Esophagus squamous epithelium (tissue), 5 donors: ENCODE data around the gene NCAM1. TPM values are rescaled to one million over a fixed set of nuclear protein-coding genes. Genes with fewer than 3 reads are reported as not detected.

ENCODE experiments used
- DNase-seq: peaks from one replicate; lab custom pipeline; 2025; lab: John Stamatoyannopoulos, UW
- H3K27ac ChIP-seq, 4 donors: fragments of 200-600 bp; sonication (generic); one replicate each; pipeline ENCODE4 v1.5.1; 2016 to 2019; ENCODE audit warnings: mild to moderate bottlenecking in 1 of 4
- H3K27me3 ChIP-seq, 4 donors: fragments of 200-600 bp; sonication (generic); 1 replicate in 3 of 4; 2 replicates in 1 of 4; pipeline versions ENCODE4 v1.5.1 to v1.6.0; 2017 to 2021; ENCODE audit warnings: antibody characterized with exemption in 1 of 4
- H3K36me3 ChIP-seq, 3 donors: fragments of 200-600 bp; sonication (generic); one replicate each; pipeline ENCODE4 v1.5.1; 2016 to 2019
- H3K4me1 ChIP-seq, 3 donors: fragments of 200-600 bp; sonication (generic); one replicate each; pipeline ENCODE4 v1.5.1; 2017 to 2019
- H3K4me3 ChIP-seq, 4 donors: fragments of 200-600 bp; sonication (generic); 1 replicate in 3 of 4; 2 replicates in 1 of 4; pipeline ENCODE4 v1.5.1; 2016 to 2019; ENCODE audit warnings: mild to moderate bottlenecking in 2 of 4, moderate library complexity in 1 of 4
- H3K9me3 ChIP-seq, 3 donors: fragments of 200-600 bp; sonication (generic); one replicate each; pipeline ENCODE4 v1.5.1; 2016 to 2019
- CTCF ChIP-seq, 6 experiments: fragments of 450-650 bp in 4 of 6; fragments of 200-600 bp in 2 of 6; sonication (generic) in 2 of 6; IDR thresholded peaks; one replicate each; pipeline ENCODE4 v1.5.1; 2016 to 2019; ENCODE audit warnings: antibody characterized with exemption in 6 of 6, mild to moderate bottlenecking in 4 of 6, moderate library complexity in 4 of 6
- POLR2A ChIP-seq, 4 donors: fragments of 450-650 bp; IDR thresholded peaks; one replicate each; pipeline ENCODE4 v1.6.1; 2017; ENCODE audit warnings: antibody characterized with exemption in 4 of 4, mild to moderate bottlenecking in 4 of 4, moderate library complexity in 3 of 4
- WGBS, 2 donors: methylation state at CpG; one replicate each; pipeline ENCODE4 v1.1.5; 2018; 5-methylcytosine and 5-hydroxymethylcytosine counted together
- intact Hi-C: fragments of 100-400 bp; cut with DNase I; formaldehyde crosslinking; loops from one replicate; pipeline ENCODE4 v1.15.0; 2022
- total RNA-seq, 4 donors: library from RNA; depleted of rRNA; stranded (reverse); fragments of >200 nt; gene quantifications; one replicate each; pipeline ENCODE4 v1.1.0, GENCODE V29; 2016
- donor health status: DM: yes; HTN: yes; CAD: no.

NCAM1 gene
- total RNA-seq, 4 donors from 2014 or later, result 1.6 to 16.4 (median 2.6) TPM

GRCh38 chr11:113168354-113169342, 207.4 kb downstream of the NCAM1 start:
- no peak for TF ChIP-seq POLR2A (IDR thresholded peaks at IDR 0.05)
- TF ChIP-seq CTCF (IDR thresholded peaks at IDR 0.05), result no peak
- H3K27ac ChIP-seq, result no peak overlapping the region
- H3K27me3 ChIP-seq, result no peaks in the 10 kb centered on the region
- intact Hi-C loops, result no loop called here
- DNase-seq, result no peak
- H3K9me3 ChIP-seq, result no peaks in the 10 kb centered on the region
- no peaks in the 10 kb centered on the region for H3K4me1 ChIP-seq
- H3K4me3 ChIP-seq, result no peak overlapping the region
- 65 to 68% methylated on average over 13 of the region's 13 CpGs for WGBS, 2 donors
- H3K36me3 ChIP-seq, result no peaks in the 10 kb centered on the region

GRCh38 chr11:113172382-113172951, 211.2 kb downstream of the NCAM1 start:
- DNase-seq, result no peak
- no peaks in the 10 kb centered on the region for H3K27me3 ChIP-seq
- no peak overlapping the region for H3K4me3 ChIP-seq
- peaks cover 0 to 8% (median 0%) of the 10 kb centered on the region in 3 donors for H3K4me1 ChIP-seq
- no peaks in the 10 kb centered on the region for H3K36me3 ChIP-seq
- no peaks in the 10 kb centered on the region for H3K9me3 ChIP-seq
- 71 to 83% methylated on average over 6 of the region's 6 CpGs for WGBS, 2 donors
- TF ChIP-seq CTCF (IDR thresholded peaks at IDR 0.05), result no peak
- TF ChIP-seq POLR2A (IDR thresholded peaks at IDR 0.05), result no peak
- intact Hi-C loops, result no loop called here
- H3K27ac ChIP-seq, result no peak overlapping the region

GRCh38 chr11:113173126-113173525, 211.9 kb downstream of the NCAM1 start:
- H3K9me3 ChIP-seq, result no peaks in the 10 kb centered on the region
- WGBS, 2 donors, result 66 to 90% methylated on average over 4 of the region's 4 CpGs
- intact Hi-C loops, result no loop called here
- DNase-seq, result no peak
- H3K4me1 ChIP-seq, result peaks cover 0 to 8% (median 0%) of the 10 kb centered on the region in 3 donors
- no peak overlapping the region for H3K4me3 ChIP-seq
- no peak overlapping the region for H3K27ac ChIP-seq
- H3K27me3 ChIP-seq, result no peaks in the 10 kb centered on the region
- TF ChIP-seq POLR2A (IDR thresholded peaks at IDR 0.05), result no peak
- TF ChIP-seq CTCF (IDR thresholded peaks at IDR 0.05), result no peak
- no peaks in the 10 kb centered on the region for H3K36me3 ChIP-seq

- Histone ChIP-seq H3K4me1 (peaks cover 0 to 8% (median 0%) of the 10 kb centered on the region in 3 donors), H3K36me3 (no peaks in the 10 kb centered on the region), H3K27me3 (no peaks in the 10 kb centered on the region), H3K27ac (no peak overlapping the region), H3K9me3 (no peaks in the 10 kb centered on the region), H3K4me3 (no peak overlapping the region)
- 38 to 69% methylated on average over 1 of the region's 1 CpG for WGBS, 2 donors
- no peak for DNase-seq
- intact Hi-C loops, result no loop called here
- TF ChIP-seq POLR2A (IDR thresholded peaks at IDR 0.05) (no peak), CTCF (IDR thresholded peaks at IDR 0.05) (no peak)
These were observed 213.7 kb downstream of the NCAM1 start for GRCh38 chr11:113174882-113175281.
